ENCODE measurements around the gene ROR1.
"Not testable (repeated sequence)": the region's sequence is repeated elsewhere in the genome, so short reads cannot be mapped to it uniquely, and the experiment has no call there.

ROR1 gene

DNA sequence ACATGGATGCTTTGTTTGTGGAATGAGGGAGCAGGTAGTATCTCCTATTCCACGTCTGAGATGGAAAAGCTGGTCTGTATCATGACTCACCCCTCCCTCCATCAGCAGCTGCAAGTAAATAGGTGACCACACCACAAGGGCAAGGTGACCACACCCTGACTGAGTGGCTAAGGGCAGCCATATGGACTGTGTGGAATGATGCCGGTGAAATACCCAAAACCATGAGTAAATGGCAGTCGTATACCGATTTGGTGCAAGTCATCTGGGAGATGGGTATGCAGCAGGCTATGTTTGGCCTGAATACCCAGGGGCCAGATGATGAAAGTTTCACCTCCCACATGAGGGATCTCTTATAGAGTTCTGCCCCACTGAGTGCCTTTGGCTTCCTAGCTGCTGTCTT is 413.8 kb downstream of the ROR1 start:
- DNase-seq (ENCODE audit: low spot score), result no peak

DNA sequence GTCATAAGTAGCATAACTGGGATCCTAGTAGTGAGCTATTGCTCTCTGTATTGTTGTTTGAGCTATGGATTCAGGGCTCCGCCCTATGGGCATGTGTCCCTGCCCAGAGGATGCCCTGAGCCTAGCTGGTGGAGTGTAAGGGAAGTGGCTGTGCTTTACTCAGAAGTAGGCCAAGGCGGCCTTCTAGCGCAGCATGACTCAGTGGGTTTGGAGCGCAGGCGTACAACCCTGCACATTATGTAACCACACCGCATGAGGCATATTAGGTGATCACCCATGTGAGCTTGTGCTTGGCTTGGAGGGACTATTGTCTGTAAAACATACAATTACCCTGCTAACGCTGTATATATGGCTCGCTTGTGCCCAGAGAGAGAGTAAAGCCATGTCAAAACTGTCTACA is 418.5 kb downstream of the ROR1 start:
- no peak for DNase-seq (ENCODE audit: low spot score)

DNA sequence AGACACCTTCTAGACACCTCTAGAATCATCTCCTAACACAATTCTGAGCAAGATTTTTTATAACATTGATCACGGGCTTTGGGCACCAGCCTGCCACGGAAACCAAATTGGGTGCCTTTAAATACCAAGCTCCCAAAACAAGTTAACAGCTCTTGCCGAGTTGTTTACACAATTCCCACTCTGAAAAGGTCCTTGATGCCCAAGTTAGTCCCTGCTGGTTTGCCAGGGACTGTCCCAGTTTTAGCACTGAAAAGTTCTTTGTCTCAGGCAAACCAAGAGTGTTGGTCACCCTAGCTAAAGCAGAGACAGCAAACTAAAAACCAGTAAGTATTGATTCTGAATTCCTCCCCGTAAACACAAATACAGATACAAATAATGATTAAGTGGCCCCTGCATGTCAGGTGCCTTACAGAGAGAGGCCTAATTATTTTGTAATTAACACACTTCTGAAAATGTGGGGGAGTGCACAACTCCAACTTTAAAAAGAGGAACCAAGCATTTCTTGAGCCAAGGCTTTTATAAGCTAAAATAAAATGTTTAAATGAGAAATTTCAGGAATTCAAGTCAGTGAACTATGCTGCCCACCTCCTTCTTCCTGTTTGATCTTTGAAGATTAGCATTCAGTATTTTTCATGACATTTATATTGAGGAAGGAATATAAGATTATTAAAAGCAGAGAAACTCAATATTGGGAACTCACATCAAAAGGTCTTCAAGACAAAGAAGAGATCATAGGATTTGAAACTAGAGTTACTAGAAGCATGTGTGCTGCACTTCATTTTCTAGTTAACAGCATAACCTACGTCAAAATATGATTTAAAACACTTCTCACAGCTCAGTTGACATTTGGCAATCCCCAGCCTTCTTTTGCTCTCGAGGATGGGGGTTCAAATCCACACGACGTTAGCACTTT is 420.6 kb downstream of the ROR1 start:
- DNase-seq (ENCODE audit: low spot score), result no peak

DNA sequence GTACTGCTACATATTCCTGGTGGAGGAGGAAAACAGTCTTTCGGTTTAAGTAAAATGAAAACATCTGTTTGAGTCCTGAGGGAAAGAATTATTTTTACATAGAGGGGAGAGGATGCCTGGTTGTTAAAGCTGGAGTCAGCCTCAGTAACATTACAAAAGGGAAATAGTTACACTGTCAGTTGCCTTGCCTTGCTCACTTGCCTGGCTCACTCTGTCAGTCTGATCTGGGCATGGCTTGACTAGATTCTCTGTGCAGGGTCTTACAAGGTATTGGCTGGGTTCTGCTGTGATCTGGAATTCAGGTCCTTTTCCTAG is 421.2 kb downstream of the ROR1 start:
- DNase-seq (ENCODE audit: low spot score), result no peak

DNA sequence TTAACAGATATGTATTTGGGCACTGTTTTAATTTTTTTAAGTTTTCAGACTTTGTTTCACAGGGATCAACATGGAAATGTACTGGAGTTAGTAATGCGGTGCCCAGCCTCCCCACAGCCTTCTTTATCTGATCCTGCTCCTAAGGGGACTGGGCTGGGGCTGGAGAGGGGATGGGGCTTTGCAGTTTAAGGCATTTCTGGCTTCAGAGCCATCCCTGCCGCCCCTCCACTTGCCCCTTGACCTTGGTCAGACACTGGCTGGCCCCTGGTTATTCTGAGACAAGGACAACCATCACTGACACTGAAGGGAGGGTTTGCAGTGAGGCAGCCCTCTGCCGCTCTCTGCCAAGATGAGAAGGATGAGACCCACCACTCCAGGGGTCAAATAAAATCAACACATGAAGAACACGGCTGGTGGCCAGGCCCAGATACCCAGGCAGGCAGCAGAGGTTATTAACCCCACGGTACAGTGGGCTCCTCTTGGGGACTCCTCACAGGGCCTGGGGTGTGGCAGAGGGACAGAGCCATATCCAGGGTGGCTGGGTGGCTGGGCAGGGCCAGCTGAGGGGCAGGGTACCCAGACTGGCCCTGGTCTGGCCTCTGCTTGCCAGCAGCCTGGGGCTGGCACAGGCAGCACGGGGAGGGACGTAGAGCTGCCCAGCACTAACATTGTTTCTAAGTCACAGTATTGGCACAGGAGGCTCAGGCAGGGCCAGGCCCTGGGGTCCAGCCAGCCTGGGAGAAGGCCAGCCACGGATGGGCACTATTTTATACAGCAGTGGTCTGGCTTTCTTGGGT is 422.5 kb downstream of the ROR1 start:
- DNase-seq (ENCODE audit: low spot score), result no peak

DNA sequence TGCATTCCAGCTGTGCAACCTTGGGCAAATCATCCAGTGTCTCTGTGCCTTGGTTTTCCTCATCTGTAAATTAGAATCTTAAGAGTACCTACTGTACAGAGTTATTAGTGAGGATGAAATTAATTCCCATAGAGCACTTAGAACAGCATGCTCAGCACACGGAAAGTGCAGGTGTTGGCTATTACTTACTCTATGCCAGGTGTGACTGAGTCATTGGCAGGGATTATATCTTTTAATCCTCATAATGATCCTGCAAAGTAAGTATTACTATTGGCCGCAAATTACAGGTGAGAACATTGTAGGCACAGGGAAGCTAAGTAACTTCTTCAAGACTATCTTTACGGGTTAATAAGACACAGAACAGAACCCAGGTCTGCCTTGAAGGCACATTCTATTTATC is 423.3 kb downstream of the ROR1 start:
- no peak for DNase-seq (ENCODE audit: low spot score)

DNA sequence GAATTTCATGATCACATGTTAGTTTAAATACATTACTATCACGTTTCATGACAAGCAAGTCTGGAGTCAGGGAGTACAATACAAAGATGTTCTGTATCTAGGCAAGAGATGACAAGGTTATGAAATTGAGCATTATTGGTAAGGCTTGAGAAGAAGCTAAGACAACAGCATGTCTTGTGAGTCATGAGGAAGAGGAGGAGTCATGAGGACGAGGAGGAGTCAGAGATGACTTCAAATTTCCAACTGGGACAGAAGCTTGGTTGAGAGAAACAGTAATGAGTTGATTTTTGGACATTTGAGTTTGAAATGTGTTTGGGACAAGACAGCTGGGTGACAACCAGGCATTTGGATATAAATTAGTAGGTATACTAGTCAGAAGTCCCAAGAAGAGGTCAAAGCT is 425.3 kb downstream of the ROR1 start:
- DNase-seq (ENCODE audit: low spot score), result no peak

DNA sequence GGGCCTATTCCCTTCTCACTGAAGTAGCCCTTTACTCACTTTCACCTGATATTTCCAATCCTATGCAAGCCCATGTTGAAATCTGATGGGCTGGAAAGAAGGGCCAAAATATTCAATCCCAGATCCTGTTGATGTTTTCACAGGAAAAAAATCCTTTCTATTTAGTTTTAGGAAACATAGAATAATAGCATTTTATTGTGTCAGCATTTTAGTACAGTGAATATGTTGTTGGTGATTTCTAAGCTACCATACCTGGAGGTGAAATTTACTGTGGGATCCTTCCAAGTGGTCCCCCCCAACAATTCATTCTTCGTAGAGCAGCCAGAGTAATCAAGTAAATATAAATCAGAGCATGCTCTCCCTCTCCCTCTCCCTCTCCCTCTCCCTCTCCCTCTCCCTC is 426.2 kb downstream of the ROR1 start:
- no peak for DNase-seq (ENCODE audit: low spot score)

DNA sequence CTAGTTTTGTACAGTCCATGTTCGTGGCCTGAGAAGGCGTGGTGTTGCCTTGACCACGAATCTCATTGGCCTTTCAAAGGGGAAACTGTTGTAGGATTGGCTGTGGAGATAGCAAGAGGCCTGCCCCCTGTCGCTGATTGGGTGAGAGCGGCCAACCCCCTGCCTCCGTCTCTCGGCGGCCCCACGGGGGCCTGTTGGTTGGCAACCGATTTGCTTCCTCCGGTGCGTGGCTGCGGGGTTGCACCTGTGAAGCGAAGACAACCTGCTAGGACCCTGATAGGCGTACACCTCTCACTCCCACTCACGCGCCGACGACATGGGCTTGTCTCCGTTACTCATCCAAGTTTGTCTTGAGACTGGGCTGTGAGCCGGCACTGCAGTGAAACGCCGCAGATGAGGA is 429.6 kb downstream of the ROR1 start, which contains the start of gene UBE2U:
Gene UBE2U (plus strand): TSS at position 204 of the 400 bp plus-strand sequence. CDS start 428 bp downstream, outside the sequence.
- no peak for DNase-seq (ENCODE audit: low spot score)

DNA sequence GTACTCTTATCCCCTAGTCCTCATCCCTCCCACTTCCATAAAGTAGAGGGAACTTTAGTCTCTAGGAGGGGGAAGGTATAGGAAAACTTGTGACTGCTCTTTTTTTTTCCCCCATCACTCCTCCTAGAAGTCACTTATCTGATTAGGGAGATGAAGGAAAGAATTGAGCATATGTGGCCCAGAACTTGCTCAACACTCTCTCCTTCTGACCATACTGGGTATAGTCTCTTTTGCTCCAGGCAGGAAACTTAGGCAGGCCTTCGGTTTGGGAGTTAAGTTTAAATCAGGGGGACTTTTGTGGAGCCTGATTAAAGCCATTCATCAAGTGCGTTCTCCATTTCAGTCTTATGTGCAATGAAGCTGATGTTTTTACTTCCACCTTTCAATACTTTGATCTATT is 435.4 kb downstream of the ROR1 start:
- DNase-seq (ENCODE audit: low spot score), result no peak

DNA sequence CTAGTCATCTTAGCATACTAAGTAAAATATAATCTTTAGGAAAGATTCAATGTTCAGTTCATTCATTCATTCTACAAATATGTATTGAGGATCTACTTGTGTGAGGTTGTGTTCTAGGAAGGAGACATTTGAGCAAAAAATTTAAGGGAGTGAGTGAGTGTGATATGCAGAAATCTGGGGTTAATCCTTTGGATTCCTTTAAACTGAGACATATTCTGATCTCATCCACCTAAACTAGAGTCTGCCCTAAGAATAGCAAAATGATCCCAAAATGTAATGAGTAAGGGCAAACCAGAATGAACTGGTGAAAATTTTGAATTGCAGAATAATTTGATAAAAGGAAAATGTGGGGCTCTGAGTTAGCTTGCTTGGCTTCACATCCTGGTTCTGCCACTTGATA is 438.2 kb downstream of the ROR1 start:
- no peak for DNase-seq (ENCODE audit: low spot score)

DNA sequence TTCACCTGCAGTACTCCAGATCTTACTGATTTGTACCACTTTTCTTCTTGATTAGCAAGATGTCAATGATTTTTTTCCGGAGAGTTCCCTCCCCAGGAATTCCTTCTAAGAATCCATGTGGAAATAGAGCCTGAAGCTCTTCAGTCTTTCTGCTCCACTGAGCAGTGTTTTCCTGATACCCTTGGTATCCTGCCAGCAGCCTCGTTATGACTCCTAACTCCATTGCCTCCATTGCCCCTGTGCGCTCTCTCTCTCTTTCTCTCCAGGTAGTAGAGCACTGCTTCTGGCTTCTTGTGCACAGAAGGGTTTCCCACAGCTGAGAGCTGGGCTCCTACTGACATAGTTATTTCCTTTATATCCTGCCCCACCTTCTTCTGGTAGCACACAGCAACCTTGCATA is 441.8 kb downstream of the ROR1 start:
- no peak for DNase-seq (ENCODE audit: low spot score)

DNA sequence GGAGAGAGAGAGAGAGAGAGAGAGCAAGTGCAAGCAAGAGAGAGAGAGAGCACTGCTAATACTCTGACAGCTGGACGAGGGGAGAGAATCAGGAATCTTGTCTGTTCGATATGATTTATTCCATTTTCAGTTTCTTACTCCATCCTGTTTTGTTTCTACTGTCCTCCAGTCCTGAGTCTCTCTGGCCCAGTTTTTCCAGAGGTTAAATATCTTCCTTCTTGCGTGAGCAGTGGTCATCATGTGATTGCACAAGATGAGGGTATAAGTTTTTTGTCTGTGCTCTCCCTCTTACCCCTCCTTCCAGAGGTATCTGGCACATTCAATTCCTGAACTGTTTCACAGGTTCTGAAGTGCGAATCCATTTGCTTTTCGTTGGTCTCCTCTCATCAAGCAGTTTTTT is 446.4 kb downstream of the ROR1 start:
- no peak for DNase-seq (ENCODE audit: low spot score)

DNA sequence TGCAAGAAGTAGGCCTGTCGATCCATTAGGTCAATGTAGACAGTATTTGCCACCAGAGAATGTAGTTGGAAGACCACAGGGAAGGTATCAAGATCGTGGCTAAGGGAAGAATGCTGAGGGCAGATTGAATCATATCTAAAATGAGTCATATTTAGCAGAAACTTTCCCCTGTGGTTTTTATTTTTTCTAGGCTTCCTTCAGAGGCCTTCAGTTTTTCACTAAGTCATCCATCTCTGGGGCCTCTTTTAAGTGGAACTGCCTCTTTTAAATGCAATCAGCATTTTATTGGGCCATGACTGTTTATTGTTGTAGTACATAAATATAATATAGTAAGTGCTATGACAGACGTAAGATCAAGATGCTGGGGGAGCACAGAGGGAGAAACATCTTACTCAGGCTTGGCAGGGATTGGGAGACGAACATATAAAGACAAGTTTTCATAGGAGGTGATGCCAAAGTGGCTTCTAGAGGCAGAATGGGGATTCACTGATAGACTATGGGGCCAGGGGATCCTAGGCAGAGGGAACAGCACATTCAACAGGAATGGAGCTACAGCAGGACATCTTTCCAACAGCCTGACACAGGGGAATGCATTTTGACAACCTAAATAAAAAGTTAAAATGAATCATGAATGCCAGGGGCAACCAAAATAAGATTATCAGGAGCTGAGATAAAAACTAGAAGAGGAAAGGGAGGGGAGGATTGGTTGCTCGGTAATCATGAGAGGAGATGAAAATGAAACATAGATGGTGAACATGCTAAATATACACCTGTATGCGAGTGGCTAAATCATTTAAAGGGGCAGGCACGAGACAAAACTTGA is 449.7 kb downstream of the ROR1 start:
- no peak for DNase-seq (ENCODE audit: low spot score)

DNA sequence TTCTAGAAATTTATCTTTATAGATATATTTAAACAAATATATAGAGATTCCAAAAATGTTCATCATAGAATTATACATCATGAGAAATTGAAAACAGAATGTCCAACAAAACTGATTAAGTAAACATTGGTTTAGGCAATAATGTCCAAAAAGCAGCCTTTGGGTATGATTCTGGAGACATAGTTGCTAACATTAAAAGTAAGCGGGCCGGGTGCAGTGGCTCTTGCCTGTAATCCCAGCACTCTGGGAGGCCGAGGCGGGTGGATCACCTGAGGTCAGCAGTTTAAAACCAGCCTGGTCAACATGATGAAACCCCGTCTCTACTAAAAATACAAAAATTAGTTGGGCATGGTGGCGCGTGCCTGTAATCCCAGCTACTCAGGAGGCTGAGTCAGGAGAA is 450.4 kb downstream of the ROR1 start:
- not testable (repeated sequence) for DNase-seq (ENCODE audit: low spot score)

DNA sequence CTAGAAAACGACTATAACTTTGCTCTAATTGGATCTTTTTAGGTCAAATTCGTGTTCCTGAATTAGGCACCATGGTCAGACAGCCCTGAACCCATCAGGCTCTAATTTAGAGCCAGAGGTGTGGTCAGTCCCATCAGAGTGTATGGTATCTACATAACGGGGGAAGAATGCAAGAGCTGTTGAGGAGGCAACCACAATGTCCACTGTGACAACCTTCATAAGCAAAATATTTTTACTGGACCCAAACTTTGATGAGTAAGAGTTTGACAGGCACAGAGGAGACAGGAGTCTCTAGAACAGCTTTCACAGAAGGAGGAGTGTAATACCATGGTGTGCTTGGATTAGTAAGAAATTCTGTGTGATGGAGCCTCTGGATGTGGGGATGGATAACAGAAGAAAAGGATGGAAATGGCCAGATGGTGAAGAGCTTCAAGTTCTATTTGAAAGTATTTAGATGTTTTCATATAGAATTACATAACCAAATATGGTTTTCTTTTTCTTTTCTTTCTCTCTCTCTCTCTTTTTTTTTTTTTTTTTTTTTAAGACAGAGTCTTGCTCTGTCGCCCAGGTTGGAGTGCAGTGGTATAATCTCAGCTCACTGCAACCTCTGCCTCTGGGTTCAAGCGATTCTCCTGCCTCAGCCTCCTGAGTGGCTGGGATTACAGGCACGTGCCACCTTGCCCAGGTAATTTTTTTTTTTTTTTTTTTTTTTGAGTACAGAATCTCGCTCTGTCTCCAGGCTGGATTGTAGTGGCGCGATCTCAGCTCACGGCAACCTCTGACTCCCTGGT is 454.5 kb downstream of the ROR1 start:
- DNase-seq (ENCODE audit: low spot score), result no peak

DNA sequence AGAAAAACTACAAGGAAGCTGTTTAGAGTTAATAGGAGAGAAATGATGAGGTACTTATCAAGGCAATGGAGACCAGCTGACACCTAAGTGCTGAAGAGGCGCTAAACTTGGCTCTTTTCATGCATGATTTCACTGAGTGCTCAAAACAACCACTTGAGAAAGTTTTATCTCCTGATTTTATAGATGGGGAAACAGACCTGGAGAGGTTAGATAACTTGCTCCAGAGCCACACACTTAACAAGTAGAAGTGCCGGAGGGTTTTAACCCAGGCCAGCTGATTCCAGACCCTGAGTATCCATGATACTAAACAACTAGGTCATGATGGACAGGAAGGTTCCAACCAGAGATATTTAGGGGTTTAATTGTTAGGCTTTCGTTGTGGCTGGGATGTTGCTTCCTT is 455.5 kb downstream of the ROR1 start:
- DNase-seq (ENCODE audit: low spot score), result no peak
